ENCODE results near the gene APBB2.
"Not testable (repeated sequence)": the region's sequence is repeated elsewhere in the genome, so short reads cannot be mapped to it uniquely, and the experiment has no call there.

APBB2 gene

DNA sequence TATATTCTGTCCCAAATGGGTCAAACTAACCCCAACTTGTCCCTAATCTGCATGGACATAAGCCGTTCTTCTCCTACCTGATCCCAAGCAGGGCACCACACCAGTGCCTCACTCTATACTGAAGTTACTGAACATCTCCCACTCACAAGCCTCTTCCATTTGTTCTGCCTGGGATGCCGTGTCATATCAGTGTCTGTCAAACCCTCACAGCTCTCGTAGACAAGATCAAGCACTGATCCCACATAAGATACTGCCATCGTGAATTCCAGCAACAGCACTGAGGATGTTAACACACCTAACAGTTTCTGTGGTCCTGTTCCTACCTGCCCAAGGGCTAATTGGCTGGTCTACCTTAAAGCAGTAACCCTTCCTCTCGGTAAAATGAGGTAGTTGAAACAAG, 162.1 kb downstream of the APBB2 start:
- Histone ChIP-seq H2AFZ (ENCODE audit: low read length) (no peak overlapping the region), H3K9me3 (ENCODE audit: low read length) (no peaks in the 10 kb centered on the region), H3K36me3 (ENCODE audit: insufficient read depth, low read length) (no peaks in the 10 kb centered on the region), H3K4me3 (ENCODE audit: low read depth, low read length, poor library complexity, severe bottlenecking) (no peak overlapping the region), H3F3A (ENCODE audit: insufficient read depth, low read length) (no peaks in the 10 kb centered on the region), H4K20me1 (ENCODE audit: insufficient read depth, low read length) (no peaks in the 10 kb centered on the region), H3K9ac (ENCODE audit: low read length) (no peak overlapping the region), H3K27me3 (ENCODE audit: insufficient read depth, low read length) (no peaks in the 10 kb centered on the region), H3K9me2 (ENCODE audit: low read depth, low read length) (no peaks in the 10 kb centered on the region), H3K4me1 (ENCODE audit: insufficient read depth, low read length, severe bottlenecking) (no peaks in the 10 kb centered on the region), H3K4me2 (ENCODE audit: low read length) (no peak overlapping the region), H3K79me2 (ENCODE audit: insufficient read depth, low read length) (no peaks in the 10 kb centered on the region), H3K27ac (ENCODE audit: low read depth, low read length, poor library complexity, severe bottlenecking) (no peak overlapping the region)
- TF ChIP-seq, protein P1, sequence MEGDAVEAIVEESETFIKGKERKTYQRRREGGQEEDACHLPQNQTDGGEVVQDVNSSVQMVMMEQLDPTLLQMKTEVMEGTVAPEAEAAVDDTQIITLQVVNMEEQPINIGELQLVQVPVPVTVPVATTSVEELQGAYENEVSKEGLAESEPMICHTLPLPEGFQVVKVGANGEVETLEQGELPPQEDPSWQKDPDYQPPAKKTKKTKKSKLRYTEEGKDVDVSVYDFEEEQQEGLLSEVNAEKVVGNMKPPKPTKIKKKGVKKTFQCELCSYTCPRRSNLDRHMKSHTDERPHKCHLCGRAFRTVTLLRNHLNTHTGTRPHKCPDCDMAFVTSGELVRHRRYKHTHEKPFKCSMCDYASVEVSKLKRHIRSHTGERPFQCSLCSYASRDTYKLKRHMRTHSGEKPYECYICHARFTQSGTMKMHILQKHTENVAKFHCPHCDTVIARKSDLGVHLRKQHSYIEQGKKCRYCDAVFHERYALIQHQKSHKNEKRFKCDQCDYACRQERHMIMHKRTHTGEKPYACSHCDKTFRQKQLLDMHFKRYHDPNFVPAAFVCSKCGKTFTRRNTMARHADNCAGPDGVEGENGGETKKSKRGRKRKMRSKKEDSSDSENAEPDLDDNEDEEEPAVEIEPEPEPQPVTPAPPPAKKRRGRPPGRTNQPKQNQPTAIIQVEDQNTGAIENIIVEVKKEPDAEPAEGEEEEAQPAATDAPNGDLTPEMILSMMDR (IDR thresholded peaks at IDR 0.05; ENCODE audit: low read length), result no peak
- no peak for TF ChIP-seq EZH2 (IDR thresholded peaks at IDR 0.05; ENCODE audit: borderline replicate concordance, low read length)

DNA sequence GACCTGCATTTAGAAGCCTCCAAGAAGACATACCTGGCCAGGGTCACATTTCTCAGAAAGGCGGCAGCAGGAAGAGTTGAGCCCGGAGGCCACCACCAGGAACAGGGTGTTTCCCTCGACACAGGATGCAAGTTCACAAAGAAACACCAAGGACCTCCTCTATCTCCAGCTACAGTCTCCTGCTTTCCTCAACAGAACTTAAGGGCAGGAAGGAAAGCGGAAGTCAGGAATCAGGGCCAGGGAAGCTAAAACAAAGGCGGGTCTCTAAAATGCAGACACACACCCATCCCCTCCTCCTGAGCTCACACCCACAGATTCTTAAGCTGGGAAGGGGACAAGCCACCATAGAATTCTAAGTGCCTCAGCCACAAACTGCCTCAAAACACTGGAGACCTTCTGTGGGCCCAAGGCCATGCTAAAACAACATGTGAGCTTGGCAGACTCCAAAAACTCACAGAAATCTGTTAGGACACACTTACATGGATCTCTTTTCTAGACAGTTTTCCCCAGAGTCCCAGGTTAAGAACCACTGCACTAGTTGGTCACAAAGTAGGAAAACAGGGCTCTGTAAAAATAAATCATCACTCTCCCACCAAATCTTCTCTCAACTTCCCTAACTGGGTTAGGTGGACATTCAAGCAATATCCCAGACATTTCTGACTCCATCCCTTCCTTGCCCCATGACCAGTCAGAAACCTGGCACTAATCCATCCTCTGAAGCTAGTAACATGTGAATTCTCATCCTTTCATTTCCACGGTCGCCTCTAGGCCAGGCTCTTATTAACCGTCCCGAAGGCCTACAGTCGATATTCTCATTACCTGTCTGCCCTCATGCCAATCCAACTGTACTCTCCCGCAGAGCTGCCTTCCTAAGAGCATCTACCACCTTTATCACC, 163.2 kb downstream of the APBB2 start:
- TF ChIP-seq, protein P1 (IDR thresholded peaks at IDR 0.05; ENCODE audit: low read length), result no peak
- TF ChIP-seq EZH2 (IDR thresholded peaks at IDR 0.05; ENCODE audit: borderline replicate concordance, low read length), result no peak
- Histone ChIP-seq H3F3A (ENCODE audit: insufficient read depth, low read length) (no peaks in the 10 kb centered on the region), H3K4me1 (ENCODE audit: insufficient read depth, low read length, severe bottlenecking) (no peaks in the 10 kb centered on the region), H3K9ac (ENCODE audit: low read length) (no peak overlapping the region), H3K9me2 (ENCODE audit: low read depth, low read length) (no peaks in the 10 kb centered on the region), H3K27me3 (ENCODE audit: insufficient read depth, low read length) (no peaks in the 10 kb centered on the region), H3K4me3 (ENCODE audit: low read depth, low read length, poor library complexity, severe bottlenecking) (no peak overlapping the region), H3K36me3 (ENCODE audit: insufficient read depth, low read length) (no peaks in the 10 kb centered on the region), H2AFZ (ENCODE audit: low read length) (no peak overlapping the region), H3K79me2 (ENCODE audit: insufficient read depth, low read length) (no peaks in the 10 kb centered on the region), H3K27ac (ENCODE audit: low read depth, low read length, poor library complexity, severe bottlenecking) (no peak overlapping the region), H3K4me2 (ENCODE audit: low read length) (no peak overlapping the region), H4K20me1 (ENCODE audit: insufficient read depth, low read length) (no peaks in the 10 kb centered on the region), H3K9me3 (ENCODE audit: low read length) (no peaks in the 10 kb centered on the region)

DNA sequence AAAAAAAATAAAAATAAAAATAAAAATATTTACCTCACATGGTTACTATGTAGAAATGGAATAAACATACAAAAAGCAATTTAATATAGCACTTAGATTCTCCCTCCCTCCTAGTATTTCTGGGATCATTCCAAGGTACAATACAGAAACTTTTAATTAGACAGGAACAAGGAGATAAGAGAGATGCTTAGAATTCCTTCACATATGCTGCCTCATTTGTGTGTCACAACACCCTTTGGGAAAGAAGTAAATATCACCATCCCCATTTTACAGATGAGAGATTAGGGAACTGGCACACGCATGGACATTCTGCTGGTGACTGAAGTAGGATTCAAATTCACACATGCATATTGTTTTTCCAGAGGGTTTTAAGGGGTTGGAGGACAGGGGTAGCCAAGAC, 164.2 kb downstream of the APBB2 start:
- TF ChIP-seq, protein P1 (IDR thresholded peaks at IDR 0.05; ENCODE audit: low read length), result no peak
- no peak for TF ChIP-seq EZH2 (IDR thresholded peaks at IDR 0.05; ENCODE audit: borderline replicate concordance, low read length)
- no peak overlapping the region for H3K4me2 ChIP-seq (ENCODE audit: low read length)
- H3K9me3 ChIP-seq (ENCODE audit: low read length), result no peaks in the 10 kb centered on the region
- H3K9me2 ChIP-seq (ENCODE audit: low read depth, low read length), result no peaks in the 10 kb centered on the region
- H3K27me3 ChIP-seq (ENCODE audit: insufficient read depth, low read length), result no peaks in the 10 kb centered on the region
- no peaks in the 10 kb centered on the region for H3K4me1 ChIP-seq (ENCODE audit: insufficient read depth, low read length, severe bottlenecking)
- H3K27ac ChIP-seq (ENCODE audit: low read depth, low read length, poor library complexity, severe bottlenecking), result no peak overlapping the region
- no peak overlapping the region for H3K4me3 ChIP-seq (ENCODE audit: low read depth, low read length, poor library complexity, severe bottlenecking)
- H2AFZ ChIP-seq (ENCODE audit: low read length), result no peak overlapping the region
- no peaks in the 10 kb centered on the region for H4K20me1 ChIP-seq (ENCODE audit: insufficient read depth, low read length)
- no peaks in the 10 kb centered on the region for H3K36me3 ChIP-seq (ENCODE audit: insufficient read depth, low read length)
- H3K79me2 ChIP-seq (ENCODE audit: insufficient read depth, low read length), result no peaks in the 10 kb centered on the region
- H3K9ac ChIP-seq (ENCODE audit: low read length), result no peak overlapping the region
- no peaks in the 10 kb centered on the region for H3F3A ChIP-seq (ENCODE audit: insufficient read depth, low read length)

DNA sequence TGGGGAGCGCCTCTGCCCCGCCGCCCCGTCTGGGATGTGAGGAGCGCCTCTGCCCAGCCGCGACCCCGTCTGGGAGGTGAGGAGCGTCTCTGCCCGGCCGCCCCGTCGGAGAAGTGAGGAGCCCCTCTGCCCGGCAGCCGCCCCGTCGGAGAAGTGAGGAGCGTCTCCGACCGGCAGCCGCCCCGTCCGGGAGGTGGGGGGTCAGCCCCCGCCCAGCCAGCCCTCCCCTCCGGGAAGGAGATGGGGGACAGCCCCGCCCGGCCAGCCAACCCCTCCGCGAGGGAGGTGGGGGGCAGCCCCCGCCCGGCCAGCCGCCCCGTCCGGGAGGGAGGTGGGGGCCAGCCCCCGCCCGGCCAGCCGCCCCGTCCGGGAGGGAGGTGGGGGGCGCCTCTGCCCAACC, 165.2 kb downstream of the APBB2 start:
- H3K9me2 ChIP-seq (ENCODE audit: low read depth, low read length); H4K20me1 ChIP-seq (ENCODE audit: insufficient read depth, low read length): not testable (repeated sequence)

More for the DNA sequence above, 165.2 kb downstream of the APBB2 start:
- H3K4me1 ChIP-seq (ENCODE audit: insufficient read depth, low read length, severe bottlenecking); H3K27me3 ChIP-seq (ENCODE audit: insufficient read depth, low read length); H3K79me2 ChIP-seq (ENCODE audit: insufficient read depth, low read length); H3K9me3 ChIP-seq (ENCODE audit: low read length); H3K9ac ChIP-seq (ENCODE audit: low read length); H3K4me3 ChIP-seq (ENCODE audit: low read depth, low read length, poor library complexity, severe bottlenecking); H3K36me3 ChIP-seq (ENCODE audit: insufficient read depth, low read length); H3K27ac ChIP-seq (ENCODE audit: low read depth, low read length, poor library complexity, severe bottlenecking); H2AFZ ChIP-seq (ENCODE audit: low read length); H3K4me2 ChIP-seq (ENCODE audit: low read length); H3F3A ChIP-seq (ENCODE audit: insufficient read depth, low read length): not testable (repeated sequence)

All from OCI-LY1 (cell line).